HEK293 (cell line): ENCODE results near the gene AKR7A2.

Experiments used
- GLIS2 ChIP-seq: fragments of 450-650 bp; formaldehyde crosslinking; IDR thresholded peaks from 2 replicates; pipeline ENCODE4 v1.5.1; 2016; ENCODE audit warnings: missing biosample characterization, missing genetic modification characterization
- IKZF3 ChIP-seq: fragments of 450-650 bp; IDR thresholded peaks from 2 replicates; pipeline ENCODE4 v1.5.0; 2018; ENCODE audit warnings: missing biosample characterization, mild to moderate bottlenecking, missing genetic modification characterization, moderate library complexity
- KLF10 ChIP-seq: fragments of 450-650 bp; IDR thresholded peaks from 2 replicates; pipeline ENCODE4 v1.5.1; 2018; ENCODE audit warnings: missing biosample characterization, mild to moderate bottlenecking, missing genetic modification characterization
- KLF17 ChIP-seq: fragments of 450-650 bp; formaldehyde crosslinking; IDR thresholded peaks from 2 replicates; pipeline ENCODE4 v1.5.1; 2016; ENCODE audit warnings: missing biosample characterization, missing genetic modification characterization
- KLF9 ChIP-seq: fragments of 450-650 bp; formaldehyde crosslinking; IDR thresholded peaks from 2 replicates; pipeline ENCODE4 v1.5.1; 2016; ENCODE audit warnings: missing biosample characterization, missing genetic modification characterization, low read depth
- PATZ1 ChIP-seq: fragments of 450-650 bp; formaldehyde crosslinking; IDR thresholded peaks from 2 replicates; pipeline ENCODE4 v1.5.1; 2016; ENCODE audit warnings: missing biosample characterization, missing genetic modification characterization
- PBX3 ChIP-seq: sonication (generic); formaldehyde crosslinking; IDR thresholded peaks from 2 replicates; pipeline ENCODE4 v1.8.1; 2022; ENCODE audit warnings: mild to moderate bottlenecking, moderate library complexity, missing genetic modification reagents
- REPIN1 ChIP-seq: fragments of 450-650 bp; formaldehyde crosslinking; IDR thresholded peaks from 2 replicates; pipeline ENCODE4 v1.5.1; 2017; ENCODE audit warnings: missing biosample characterization, missing genetic modification characterization, low read depth
- REST ChIP-seq: fragments of 450-650 bp; formaldehyde crosslinking; IDR thresholded peaks from 2 replicates; pipeline ENCODE4 v1.5.1; 2016; ENCODE audit warnings: missing biosample characterization, missing genetic modification characterization
- SP2 ChIP-seq: fragments of 450-650 bp; formaldehyde crosslinking; IDR thresholded peaks from 2 replicates; pipeline ENCODE4 v1.5.1; 2016; ENCODE audit warnings: missing biosample characterization, missing genetic modification characterization
- SP3 ChIP-seq: fragments of 450-650 bp; formaldehyde crosslinking; IDR thresholded peaks from 2 replicates; pipeline ENCODE4 v1.5.1; 2016; ENCODE audit warnings: missing biosample characterization, missing genetic modification characterization
- ZBTB48 ChIP-seq: fragments of 450-650 bp; formaldehyde crosslinking; IDR thresholded peaks from 2 replicates; pipeline ENCODE4 v1.5.1; 2016; ENCODE audit warnings: missing biosample characterization, missing genetic modification characterization
- ZFP69B ChIP-seq: fragments of 450-650 bp; formaldehyde crosslinking; IDR thresholded peaks from 2 replicates; pipeline ENCODE4 v1.5.1; 2016; ENCODE audit warnings: missing biosample characterization, missing genetic modification characterization
- ZNF112 ChIP-seq: fragments of 450-650 bp; formaldehyde crosslinking; IDR thresholded peaks from 2 replicates; pipeline ENCODE4 v1.5.0; 2017; ENCODE audit warnings: missing biosample characterization, missing genetic modification characterization
- ZNF138 ChIP-seq: fragments of 450-650 bp; formaldehyde crosslinking; IDR thresholded peaks from 2 replicates; pipeline ENCODE4 v1.5.1; 2016; ENCODE audit warnings: missing biosample characterization, missing genetic modification characterization, borderline replicate concordance
- ZNF174 ChIP-seq: fragments of 450-650 bp; formaldehyde crosslinking; IDR thresholded peaks from 2 replicates; pipeline ENCODE4 v1.5.0; 2017; ENCODE audit warnings: missing biosample characterization, mild to moderate bottlenecking, missing genetic modification characterization
- ZNF324 ChIP-seq: fragments of 450-650 bp; formaldehyde crosslinking; IDR thresholded peaks from 2 replicates; pipeline ENCODE4 v1.5.1; 2016; ENCODE audit warnings: missing biosample characterization, missing genetic modification characterization
- ZNF510 ChIP-seq: fragments of 450-650 bp; formaldehyde crosslinking; IDR thresholded peaks from 2 replicates; pipeline ENCODE4 v1.5.1; 2018; ENCODE audit warnings: mild to moderate bottlenecking, missing genetic modification characterization, missing biosample characterization; ENCODE audit not compliant: insufficient replicate concordance
- ZNF585B ChIP-seq: fragments of 450-650 bp; formaldehyde crosslinking; IDR thresholded peaks from 2 replicates; pipeline ENCODE4 v1.5.1; 2016; ENCODE audit warnings: missing biosample characterization, missing genetic modification characterization
- ZNF596 ChIP-seq: fragments of 450-650 bp; IDR thresholded peaks from 2 replicates; pipeline ENCODE4 v1.5.0; 2018; ENCODE audit warnings: missing biosample characterization, mild to moderate bottlenecking, missing genetic modification characterization, moderate library complexity
- ZNF629 ChIP-seq: fragments of 450-650 bp; formaldehyde crosslinking; IDR thresholded peaks from 2 replicates; pipeline ENCODE4 v1.5.1; 2017; ENCODE audit warnings: missing biosample characterization, missing genetic modification characterization
- ZNF837 ChIP-seq: fragments of 450-650 bp; formaldehyde crosslinking; IDR thresholded peaks from 2 replicates; pipeline ENCODE4 v1.5.1; 2016; ENCODE audit warnings: missing biosample characterization, missing genetic modification characterization
- ZNF843 ChIP-seq: fragments of 450-650 bp; formaldehyde crosslinking; IDR thresholded peaks from 2 replicates; pipeline ENCODE4 v1.5.1; 2016; ENCODE audit warnings: missing biosample characterization, missing genetic modification characterization
- TF ChIP-seq, protein P1 (sequence below): fragments of 450-650 bp; formaldehyde crosslinking; IDR thresholded peaks from 2 replicates; pipeline ENCODE4 v1.5.1; 2016; ENCODE audit warnings: missing biosample characterization, missing genetic modification characterization
- TF ChIP-seq, protein P2 (sequence below): fragments of 450-650 bp; formaldehyde crosslinking; IDR thresholded peaks from 2 replicates; pipeline ENCODE4 v1.5.1; 2016; ENCODE audit warnings: missing biosample characterization, missing genetic modification characterization

Gene AKR7A2

GRCh38 chr1:19311931-19312781, at the start of gene AKR7A2, which contains the start of gene SLC66A1 (continued):
- peak; percentile 55 for TF ChIP-seq SP3 (tag by site-specific recombination)
- TF ChIP-seq PBX3, result peak; percentile 81
- 0 out of 2 replicates have a peak, but pooled peaks have one; percentile 13 for TF ChIP-seq IKZF3 (tag by site-specific recombination)
- TF ChIP-seq ZNF138 (tag by site-specific recombination), result no peak
- 0 out of 2 replicates have a peak, but pooled peaks have one; percentile 14 for TF ChIP-seq REST (tag by site-specific recombination)
- TF ChIP-seq ZBTB48, result peak; percentile 79
- TF ChIP-seq ZNF837 (tag by site-specific recombination), result no peak
- TF ChIP-seq ZNF596 (tag by site-specific recombination), result peak; percentile 14; the same call in 1 of the 2 replicates
- TF ChIP-seq KLF17, result peak; percentile 37; the same call in 1 of the 2 replicates
- peak; percentile 30 for TF ChIP-seq SP2 (tag by site-specific recombination)
- no peak for TF ChIP-seq ZNF174 (tag by site-specific recombination)
- TF ChIP-seq PATZ1 (tag by site-specific recombination), result peak; percentile 83
- TF ChIP-seq ZNF629 (tag by site-specific recombination), result 0 out of 2 replicates have a peak, but pooled peaks have one; percentile 29
- TF ChIP-seq ZNF324, result 0 out of 2 replicates have a peak, but pooled peaks have one; percentile 18
- TF ChIP-seq ZNF510 (tag by site-specific recombination), result no peak
- TF ChIP-seq GLIS2 (tag by site-specific recombination), result peak; percentile 74; the same call in 1 of the 2 replicates
- TF ChIP-seq KLF10 (tag by site-specific recombination), result peak; percentile 81; the same call in 1 of the 2 replicates
- no peak for TF ChIP-seq ZNF112 (tag by site-specific recombination)
- TF ChIP-seq, protein P1, sequence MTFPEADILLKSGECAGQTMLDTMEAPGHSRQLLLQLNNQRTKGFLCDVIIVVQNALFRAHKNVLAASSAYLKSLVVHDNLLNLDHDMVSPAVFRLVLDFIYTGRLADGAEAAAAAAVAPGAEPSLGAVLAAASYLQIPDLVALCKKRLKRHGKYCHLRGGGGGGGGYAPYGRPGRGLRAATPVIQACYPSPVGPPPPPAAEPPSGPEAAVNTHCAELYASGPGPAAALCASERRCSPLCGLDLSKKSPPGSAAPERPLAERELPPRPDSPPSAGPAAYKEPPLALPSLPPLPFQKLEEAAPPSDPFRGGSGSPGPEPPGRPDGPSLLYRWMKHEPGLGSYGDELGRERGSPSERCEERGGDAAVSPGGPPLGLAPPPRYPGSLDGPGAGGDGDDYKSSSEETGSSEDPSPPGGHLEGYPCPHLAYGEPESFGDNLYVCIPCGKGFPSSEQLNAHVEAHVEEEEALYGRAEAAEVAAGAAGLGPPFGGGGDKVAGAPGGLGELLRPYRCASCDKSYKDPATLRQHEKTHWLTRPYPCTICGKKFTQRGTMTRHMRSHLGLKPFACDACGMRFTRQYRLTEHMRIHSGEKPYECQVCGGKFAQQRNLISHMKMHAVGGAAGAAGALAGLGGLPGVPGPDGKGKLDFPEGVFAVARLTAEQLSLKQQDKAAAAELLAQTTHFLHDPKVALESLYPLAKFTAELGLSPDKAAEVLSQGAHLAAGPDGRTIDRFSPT, result peak; percentile 67
- TF ChIP-seq REPIN1 (tag by site-specific recombination), result 0 out of 2 replicates have a peak, but pooled peaks have one; percentile 51
- TF ChIP-seq, protein P2, sequence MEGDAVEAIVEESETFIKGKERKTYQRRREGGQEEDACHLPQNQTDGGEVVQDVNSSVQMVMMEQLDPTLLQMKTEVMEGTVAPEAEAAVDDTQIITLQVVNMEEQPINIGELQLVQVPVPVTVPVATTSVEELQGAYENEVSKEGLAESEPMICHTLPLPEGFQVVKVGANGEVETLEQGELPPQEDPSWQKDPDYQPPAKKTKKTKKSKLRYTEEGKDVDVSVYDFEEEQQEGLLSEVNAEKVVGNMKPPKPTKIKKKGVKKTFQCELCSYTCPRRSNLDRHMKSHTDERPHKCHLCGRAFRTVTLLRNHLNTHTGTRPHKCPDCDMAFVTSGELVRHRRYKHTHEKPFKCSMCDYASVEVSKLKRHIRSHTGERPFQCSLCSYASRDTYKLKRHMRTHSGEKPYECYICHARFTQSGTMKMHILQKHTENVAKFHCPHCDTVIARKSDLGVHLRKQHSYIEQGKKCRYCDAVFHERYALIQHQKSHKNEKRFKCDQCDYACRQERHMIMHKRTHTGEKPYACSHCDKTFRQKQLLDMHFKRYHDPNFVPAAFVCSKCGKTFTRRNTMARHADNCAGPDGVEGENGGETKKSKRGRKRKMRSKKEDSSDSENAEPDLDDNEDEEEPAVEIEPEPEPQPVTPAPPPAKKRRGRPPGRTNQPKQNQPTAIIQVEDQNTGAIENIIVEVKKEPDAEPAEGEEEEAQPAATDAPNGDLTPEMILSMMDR, result peak; percentile 22; the same call in 1 of the 2 replicates
- no peak for TF ChIP-seq ZNF585B (tag by site-specific recombination)
- TF ChIP-seq KLF9 (tag by site-specific recombination), result peak; percentile 60
- TF ChIP-seq ZFP69B (tag by site-specific recombination), result 0 out of 2 replicates have a peak, but pooled peaks have one; percentile 39
- 0 out of 2 replicates have a peak, but pooled peaks have one; percentile 45 for TF ChIP-seq ZNF843 (tag by site-specific recombination)
